NCI-H2196 (cell line): ENCODE measurements around the gene MRPS31.

Source experiments
- DNase-seq: peaks from one replicate; lab custom pipeline; 2025; ENCODE audit not compliant: unreplicated experiment; lab: John Stamatoyannopoulos, UW

The MRPS31 gene

DNA sequence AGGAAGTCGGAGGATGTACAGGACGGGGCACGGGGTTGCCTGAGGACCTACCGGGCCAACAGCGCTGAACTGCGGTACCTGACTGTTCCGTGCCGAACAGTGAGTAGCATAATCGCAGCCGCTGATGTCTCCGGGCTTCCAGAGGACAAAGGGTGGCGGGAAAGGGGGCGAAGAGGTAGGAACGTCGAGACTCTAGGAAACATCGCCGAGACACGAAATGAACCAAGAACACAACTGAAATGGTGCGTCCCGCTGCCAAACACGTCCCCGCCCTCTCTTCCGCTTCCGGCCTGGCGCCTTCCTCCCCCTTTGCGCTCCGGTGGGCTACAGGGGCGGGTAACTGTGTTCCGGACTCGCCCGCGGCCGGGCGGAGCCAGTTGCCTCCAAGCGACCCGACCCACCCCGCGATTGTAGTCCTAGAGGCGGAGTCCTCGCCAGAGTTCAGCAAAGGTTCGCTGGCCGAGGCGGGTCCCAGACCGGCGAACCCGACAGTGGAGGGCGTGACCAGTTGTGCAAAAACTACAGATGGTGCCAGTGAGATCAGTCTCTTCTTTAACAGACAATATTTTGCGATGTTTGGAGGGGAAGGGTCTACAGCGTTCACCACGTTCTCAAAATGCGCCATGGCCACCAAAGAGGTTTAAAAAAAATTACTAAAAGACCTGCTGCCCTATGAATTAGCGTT lies at the start of gene MRPS31:
Gene MRPS31 (minus strand): TSS at position 257 of the 685 bp plus-strand sequence. CDS start 54 bp downstream, at position 203.
- peak; percentile 81 for DNase-seq

- DNase-seq, result no peak
Observed at GRCh38 chr13:40819797-40820315, 48.9 kb upstream of the MRPS31 start.

- no peak for DNase-seq
Observed at GRCh38 chr13:40818926-40819325, 47.9 kb upstream of the MRPS31 start.

GRCh38 chr13:40814803-40815202 lies 43.8 kb upstream of the MRPS31 start:
- DNase-seq, result no peak

GRCh38 chr13:40813667-40814454 lies 42.9 kb upstream of the MRPS31 start:
- no peak for DNase-seq

GRCh38 chr13:40812724-40813445 lies 41.9 kb upstream of the MRPS31 start:
- DNase-seq, result no peak

- DNase-seq, result no peak
Observed at GRCh38 chr13:40812102-40812501, 41.1 kb upstream of the MRPS31 start.

DNA sequence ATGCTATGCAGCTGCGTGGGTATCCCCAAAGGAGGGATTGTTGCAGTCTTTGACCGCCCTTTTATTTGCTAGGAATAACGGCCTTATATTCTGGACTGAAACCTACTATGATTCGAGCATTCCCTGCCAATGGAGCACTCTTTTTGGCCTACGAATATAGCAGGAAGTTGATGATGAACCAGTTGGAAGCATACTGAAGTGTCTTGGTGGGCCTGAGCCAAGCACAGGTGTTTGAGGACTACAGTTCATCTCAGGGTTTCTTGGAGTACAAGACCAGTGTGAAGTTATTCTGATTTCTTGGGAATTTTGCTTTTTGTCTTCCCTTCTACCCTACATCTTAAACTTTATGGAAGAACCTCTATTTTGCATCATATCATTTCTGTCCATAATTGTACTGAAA lies 38.5 kb upstream of the MRPS31 start:
- no peak for DNase-seq

DNA sequence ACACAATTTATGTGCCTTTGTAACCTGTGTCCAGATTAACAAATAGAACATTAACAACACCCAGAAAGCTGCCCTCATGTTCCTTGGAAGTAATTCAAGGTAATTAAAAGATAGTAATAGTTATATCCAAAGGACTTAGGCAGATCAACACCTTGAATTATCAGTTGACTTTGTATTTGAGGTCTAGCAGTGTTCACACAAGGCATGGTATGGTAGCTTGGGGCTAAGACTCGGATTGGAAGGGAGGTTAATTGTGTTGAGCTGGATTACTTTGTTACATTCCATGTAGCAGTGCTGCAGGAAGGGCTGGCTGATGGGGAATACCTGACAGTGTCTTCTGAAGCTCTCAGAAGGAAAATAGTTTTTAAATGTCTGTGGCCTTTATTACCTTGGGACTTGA lies 35.3 kb upstream of the MRPS31 start:
- DNase-seq, result no peak

DNA sequence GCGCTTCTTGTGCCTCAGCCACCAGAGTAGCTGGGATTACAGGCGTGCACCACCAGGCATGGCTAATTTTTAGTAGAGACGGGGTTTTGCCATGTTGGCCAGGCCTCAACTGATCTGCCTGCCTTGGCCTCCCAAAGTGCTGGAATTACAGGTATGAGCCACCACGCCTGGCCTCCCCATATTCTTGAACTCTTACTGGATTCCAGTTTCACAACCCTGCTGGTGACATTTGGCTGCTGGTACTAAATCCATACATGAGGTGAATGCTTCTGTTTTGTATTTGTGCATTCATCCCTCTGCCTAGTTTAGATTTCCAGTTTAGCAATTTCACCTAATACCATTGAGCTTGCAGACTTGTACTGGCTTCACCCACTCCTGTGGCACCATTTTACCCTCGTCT lies 32.3 kb upstream of the MRPS31 start:
- no peak for DNase-seq

DNA sequence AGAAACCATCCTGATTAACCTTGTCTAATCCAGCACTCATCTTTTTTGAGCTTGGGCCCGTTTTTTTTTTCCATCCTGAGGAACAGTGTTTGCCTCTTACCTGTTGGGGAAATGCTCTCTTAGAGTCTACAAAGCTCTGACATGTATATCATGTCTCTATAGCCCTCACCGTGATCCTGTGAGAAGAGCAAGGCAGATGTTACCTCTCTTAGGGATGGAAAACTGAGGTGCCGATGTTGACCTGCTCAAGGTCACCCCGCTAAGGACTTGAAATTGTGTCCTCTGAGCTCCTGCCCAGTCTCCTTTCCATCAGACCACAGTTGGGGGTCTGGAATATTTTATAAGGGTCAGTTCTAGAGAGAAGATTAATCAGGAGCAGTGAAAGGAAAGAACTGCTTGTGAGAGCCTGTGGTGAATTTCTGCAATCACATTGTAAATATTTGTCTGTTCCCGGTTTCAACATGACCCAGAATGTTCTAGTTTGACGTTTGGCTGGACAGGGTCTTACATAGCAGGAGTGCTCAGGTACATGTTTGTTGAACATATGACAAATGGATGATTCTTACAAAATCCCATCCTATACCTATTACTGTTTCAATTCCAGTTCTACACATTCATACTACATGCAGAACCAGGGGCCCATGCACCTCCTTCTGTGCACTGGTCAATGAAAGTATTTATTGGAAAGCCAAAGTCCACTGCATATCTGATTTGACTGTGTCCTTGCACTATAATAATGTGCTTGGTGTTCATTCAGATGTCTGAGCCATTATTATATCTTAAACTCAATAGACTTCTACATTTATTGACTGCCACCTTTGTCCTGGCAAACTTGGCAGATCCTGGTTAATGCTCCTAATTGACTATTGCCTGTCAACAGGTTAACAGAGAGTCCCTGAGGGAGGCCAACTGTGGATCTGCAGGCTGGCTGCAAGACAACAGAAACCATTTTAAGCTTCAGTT lies 30.5 kb upstream of the MRPS31 start:
- no peak for DNase-seq

- DNase-seq, result no peak
Observed at GRCh38 chr13:40800559-40800958, 29.6 kb upstream of the MRPS31 start.

GRCh38 chr13:40799508-40799907 lies 28.5 kb upstream of the MRPS31 start:
- DNase-seq, result no peak

GRCh38 chr13:40798380-40798779 lies 27.4 kb upstream of the MRPS31 start:
- DNase-seq, result no peak

- DNase-seq, result no peak
Observed at GRCh38 chr13:40796649-40797048, 25.7 kb upstream of the MRPS31 start.

GRCh38 chr13:40794414-40795368 lies 23.7 kb upstream of the MRPS31 start:
- DNase-seq, result no peak

GRCh38 chr13:40793339-40793738 lies 22.3 kb upstream of the MRPS31 start:
- DNase-seq, result no peak

GRCh38 chr13:40792284-40793051 lies 21.5 kb upstream of the MRPS31 start:
- DNase-seq, result no peak
